Gastroesophageal sphincter (tissue), 4 donors: Measurements from ENCODE around the gene C14orf119. TPM values are rescaled to one million over a fixed set of nuclear protein-coding genes. Genes with fewer than 3 reads are reported as not detected.

Source experiments
- ATAC-seq: fragments of 150-250 bp; one replicate; pipeline ENCODE4 v1.9.1; 2016; ENCODE audit warnings: mild to moderate bottlenecking, moderate library complexity
- H3K27ac ChIP-seq, 4 donors: fragments of 200-600 bp; sonication (generic) in 3 of 4; 1 replicate in 3 of 4; 2 replicates in 1 of 4; pipeline ENCODE4 v1.5.1; 2016 to 2019
- H3K27me3 ChIP-seq: fragments of 200-600 bp; sonication (generic); one replicate; pipeline ENCODE4 v1.5.1; 2019
- H3K36me3 ChIP-seq, 2 donors: fragments of 200-600 bp; sonication (generic); one replicate each; pipeline ENCODE4 v1.5.1; 2019; ENCODE audit warnings: control low read depth in 1 of 2
- H3K4me1 ChIP-seq, 3 donors: fragments of 200-600 bp; sonication (generic); 1 replicate in 2 of 3; 2 replicates in 1 of 3; pipeline ENCODE4 v1.5.1; 2016 to 2019; ENCODE audit warnings: control low read depth in 2 of 3
- H3K4me3 ChIP-seq, 2 donors: fragments of 200-600 bp; sonication (generic); one replicate each; pipeline ENCODE4 v1.5.1; 2019; ENCODE audit warnings: mild to moderate bottlenecking in 1 of 2, moderate library complexity in 1 of 2
- H3K9me3 ChIP-seq, 3 donors: fragments of 200-600 bp; sonication (generic); one replicate each; pipeline ENCODE4 v1.5.1; 2017 to 2019; ENCODE audit warnings: control low read depth in 2 of 3
- EP300 ChIP-seq: sonication (generic); formaldehyde crosslinking; IDR thresholded peaks from one replicate; pipeline ENCODE4 v1.6.1; 2017; ENCODE audit warnings: antibody characterized with exemption, mild to moderate bottlenecking
- POLR2A ChIP-seq, 2 donors: fragments of 450-650 bp; IDR thresholded peaks; one replicate each; pipeline ENCODE4 v1.6.1; 2017; ENCODE audit warnings: antibody characterized with exemption in 2 of 2, mild to moderate bottlenecking in 2 of 2, moderate library complexity in 1 of 2
- POLR2AphosphoS5 ChIP-seq: sonication (generic); formaldehyde crosslinking; IDR thresholded peaks from one replicate; pipeline ENCODE4 v1.6.1; 2017; ENCODE audit warnings: antibody characterized with exemption
- WGBS, 2 donors: methylation state at CpG; one replicate each; pipeline ENCODE4 v1.1.5; 2018; ENCODE audit warnings: low coverage in 1 of 2; 5-methylcytosine and 5-hydroxymethylcytosine counted together
- total RNA-seq, 4 donors: library from RNA; depleted of rRNA; stranded (reverse); fragments of >200 nt; gene quantifications; one replicate each; pipeline ENCODE4 v1.1.0, GENCODE V29; 2016
- TF ChIP-seq, protein P1 (sequence below), 4 experiments: fragments of 200-600 bp in 2 of 4; fragments of 450-650 bp in 2 of 4; sonication (generic) in 1 of 4; IDR thresholded peaks; one replicate each; pipeline ENCODE4 v1.5.1; 2017 to 2019; ENCODE audit warnings: antibody characterized with exemption in 4 of 4, mild to moderate bottlenecking in 2 of 4, moderate library complexity in 2 of 4

Gene C14orf119
- total RNA-seq, 4 donors from 2014 or later = 31.3 to 38.2 (median 33.4) TPM

DNA sequence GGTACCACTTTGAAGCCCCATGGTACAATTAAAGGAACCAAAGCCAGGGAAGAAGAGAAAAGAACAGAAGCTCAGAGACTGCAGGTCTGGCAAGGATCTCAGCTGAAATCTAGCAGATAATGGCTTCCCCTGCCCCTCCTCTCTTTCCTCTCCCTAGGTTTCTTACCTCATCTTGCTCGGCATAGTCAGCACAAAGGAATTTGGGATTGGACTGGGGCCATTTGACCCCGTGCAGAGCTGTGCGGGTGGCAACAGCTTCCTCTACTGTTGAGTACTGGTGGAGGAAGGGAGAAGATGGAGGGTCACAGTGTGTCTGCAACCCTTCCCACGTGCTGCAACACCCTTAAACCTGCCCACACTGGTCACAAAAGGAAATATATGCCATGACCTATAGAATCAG is 33.3 kb upstream of the C14orf119 start:
- no peak overlapping the region for H3K4me3 ChIP-seq
- WGBS, 2 donors = 32% methylated on average over 3 of the region's 4 CpGs; no CpG with 5 or more reads in 1 of the 2 donors
- no peaks in the 10 kb centered on the region for H3K9me3 ChIP-seq
- peak overlapping the region; percentile 26 to 72 (median 40) for H3K27ac ChIP-seq
- no peaks in the 10 kb centered on the region for H3K27me3 ChIP-seq
- H3K36me3 ChIP-seq = peaks cover 0 to 84% of the 10 kb centered on the region in 2 donors
- H3K4me1 ChIP-seq = peaks cover 0 to 25% (median 4%) of the 10 kb centered on the region in 3 donors
- TF ChIP-seq EP300 (no peak), POLR2A (IDR thresholded peaks at IDR 0.05) (no peak), POLR2AphosphoS5 (peak; percentile 73)
- TF ChIP-seq, protein P1, sequence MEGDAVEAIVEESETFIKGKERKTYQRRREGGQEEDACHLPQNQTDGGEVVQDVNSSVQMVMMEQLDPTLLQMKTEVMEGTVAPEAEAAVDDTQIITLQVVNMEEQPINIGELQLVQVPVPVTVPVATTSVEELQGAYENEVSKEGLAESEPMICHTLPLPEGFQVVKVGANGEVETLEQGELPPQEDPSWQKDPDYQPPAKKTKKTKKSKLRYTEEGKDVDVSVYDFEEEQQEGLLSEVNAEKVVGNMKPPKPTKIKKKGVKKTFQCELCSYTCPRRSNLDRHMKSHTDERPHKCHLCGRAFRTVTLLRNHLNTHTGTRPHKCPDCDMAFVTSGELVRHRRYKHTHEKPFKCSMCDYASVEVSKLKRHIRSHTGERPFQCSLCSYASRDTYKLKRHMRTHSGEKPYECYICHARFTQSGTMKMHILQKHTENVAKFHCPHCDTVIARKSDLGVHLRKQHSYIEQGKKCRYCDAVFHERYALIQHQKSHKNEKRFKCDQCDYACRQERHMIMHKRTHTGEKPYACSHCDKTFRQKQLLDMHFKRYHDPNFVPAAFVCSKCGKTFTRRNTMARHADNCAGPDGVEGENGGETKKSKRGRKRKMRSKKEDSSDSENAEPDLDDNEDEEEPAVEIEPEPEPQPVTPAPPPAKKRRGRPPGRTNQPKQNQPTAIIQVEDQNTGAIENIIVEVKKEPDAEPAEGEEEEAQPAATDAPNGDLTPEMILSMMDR (IDR thresholded peaks at IDR 0.05) = no peak
- ATAC-seq = peak; percentile 68

DNA sequence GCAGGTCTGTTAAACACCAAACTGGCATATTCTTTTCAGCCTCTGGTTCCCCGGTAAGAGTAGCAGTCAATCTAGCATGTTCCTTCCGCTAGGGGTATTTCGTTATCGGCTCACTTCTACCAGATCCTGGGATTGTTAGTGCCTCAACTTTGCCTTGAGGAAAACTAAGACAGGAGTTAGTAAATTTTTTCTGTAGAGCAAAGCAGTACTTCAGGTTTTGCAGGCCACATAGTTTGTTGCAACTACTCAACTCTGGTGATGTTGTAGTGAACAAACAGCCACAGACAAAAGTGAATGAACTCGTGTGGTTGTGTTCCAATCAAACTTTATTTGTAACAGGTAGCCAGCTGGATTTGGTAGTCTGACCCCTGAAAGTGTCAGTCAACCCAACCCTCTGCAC is 31.7 kb upstream of the C14orf119 start:
- no peak for TF ChIP-seq EP300
- TF ChIP-seq, protein P1 (IDR thresholded peaks at IDR 0.05) = no peak
- no peak for TF ChIP-seq POLR2A (IDR thresholded peaks at IDR 0.05)
- TF ChIP-seq POLR2AphosphoS5 = no peak
- peaks cover 0 to 28% (median 8%) of the 10 kb centered on the region in 3 donors for H3K4me1 ChIP-seq
- 89 to 91% methylated on average over 4 to 5 of the region's 5 CpGs for WGBS, 2 donors
- H3K27me3 ChIP-seq = no peaks in the 10 kb centered on the region
- H3K27ac ChIP-seq = no peak overlapping the region
- no peaks in the 10 kb centered on the region for H3K9me3 ChIP-seq
- no peak overlapping the region for H3K4me3 ChIP-seq
- peaks cover 0 to 99% of the 10 kb centered on the region in 2 donors for H3K36me3 ChIP-seq
- ATAC-seq = no peak

DNA sequence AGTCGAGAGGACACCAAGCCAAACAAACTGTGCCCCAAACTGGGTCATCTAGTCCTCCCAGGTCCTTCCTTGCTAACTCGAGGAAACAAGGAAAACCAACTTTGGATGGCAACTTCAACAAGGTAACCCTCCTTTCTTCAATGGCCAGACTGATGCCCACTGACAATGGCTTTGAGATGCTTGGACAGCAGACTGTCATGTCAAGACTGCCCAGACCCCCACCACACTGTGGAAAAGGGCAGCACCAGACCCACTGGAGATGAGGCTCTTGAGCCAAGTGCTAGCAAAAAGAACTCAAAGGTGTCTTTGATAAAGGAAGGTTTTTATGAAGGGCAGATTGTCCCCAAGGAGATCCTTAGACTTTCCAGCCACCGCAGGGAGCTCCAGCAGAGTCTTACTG is 28.9 kb upstream of the C14orf119 start:
- H3K4me3 ChIP-seq = no peak overlapping the region
- H3K4me1 ChIP-seq = peaks cover 4 to 53% (median 17%) of the 10 kb centered on the region in 3 donors
- peaks cover 0 to 80% of the 10 kb centered on the region in 2 donors for H3K36me3 ChIP-seq
- peak overlapping the region in 2 of 4 donors; percentile 6 to 14 for H3K27ac ChIP-seq
- H3K27me3 ChIP-seq = no peaks in the 10 kb centered on the region
- WGBS, 2 donors = 75 to 79% methylated on average over 2 to 3 of the region's 3 CpGs
- ATAC-seq = no peak
- H3K9me3 ChIP-seq = no peaks in the 10 kb centered on the region
- TF ChIP-seq EP300 (no peak), POLR2A (IDR thresholded peaks at IDR 0.05) (no peak), POLR2AphosphoS5 (no peak)
- TF ChIP-seq, protein P1 (IDR thresholded peaks at IDR 0.05) = no peak

DNA sequence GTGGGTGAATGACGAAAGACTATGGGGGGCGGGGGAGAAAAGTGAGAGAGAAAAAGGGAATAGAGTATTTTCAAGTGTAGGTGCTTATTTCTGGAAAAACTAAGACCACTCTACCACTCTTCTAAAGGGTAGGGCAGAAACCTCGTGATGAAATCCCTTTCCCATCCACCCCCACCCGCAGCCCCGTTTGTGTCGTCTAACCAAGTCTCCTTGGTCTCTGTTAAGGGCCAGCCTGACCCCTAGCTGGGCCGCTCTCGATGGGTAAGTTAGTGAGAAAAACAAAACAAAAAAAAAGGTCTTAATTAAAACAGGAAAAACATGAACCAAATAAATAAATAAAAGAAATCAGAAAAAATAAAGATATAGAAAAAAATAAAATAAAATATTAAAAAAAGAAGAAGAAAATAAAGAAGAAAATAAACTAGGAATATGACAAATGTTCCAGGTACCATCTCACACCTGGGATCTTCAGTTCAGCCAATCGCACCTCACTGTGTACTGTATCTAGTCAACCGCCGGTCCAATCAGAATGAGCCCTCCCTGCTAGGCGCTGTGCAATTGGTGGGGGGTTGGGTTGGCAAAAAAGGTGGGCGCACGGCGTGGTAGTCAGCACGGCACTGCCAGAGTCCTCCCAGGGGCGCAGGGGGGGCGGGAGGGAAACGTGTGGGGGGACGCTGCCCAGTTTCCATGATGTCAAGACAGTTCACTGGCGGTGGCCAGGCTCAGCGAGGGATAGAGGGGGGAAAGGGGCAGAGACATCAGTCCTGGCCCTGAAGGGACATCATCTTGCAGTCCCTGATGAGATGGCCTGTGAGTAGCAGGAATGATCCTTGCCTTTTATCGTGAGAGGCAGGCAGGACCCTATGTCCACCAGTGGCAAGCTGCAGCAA is 28.2 kb upstream of the C14orf119 start:
- ATAC-seq = no peak
- Histone ChIP-seq H3K27me3 (no peaks in the 10 kb centered on the region), H3K9me3 (no peaks in the 10 kb centered on the region), H3K4me1 (peaks cover 8 to 53% (median 21%) of the 10 kb centered on the region in 3 donors), H3K36me3 (peaks cover 0 to 76% of the 10 kb centered on the region in 2 donors), H3K4me3 (no peak overlapping the region), H3K27ac (peak overlapping the region in 2 of 4 donors; percentile 6 to 14)
- TF ChIP-seq POLR2AphosphoS5 = no peak
- no peak for TF ChIP-seq POLR2A (IDR thresholded peaks at IDR 0.05)
- no peak for TF ChIP-seq EP300
- TF ChIP-seq, protein P1 (IDR thresholded peaks at IDR 0.05) = no peak
- WGBS, 2 donors = 79 to 89% methylated on average over 3 to 15 of the region's 23 CpGs
